NCI-H1417 treated with DMSO at 0.1 percent for 48 hours (cell line): ENCODE results near the gene COPG1.

ENCODE experiments used
- DNase-seq: peaks from one replicate; lab custom pipeline; 2025; lab: John Stamatoyannopoulos, UW

Gene COPG1

DNA sequence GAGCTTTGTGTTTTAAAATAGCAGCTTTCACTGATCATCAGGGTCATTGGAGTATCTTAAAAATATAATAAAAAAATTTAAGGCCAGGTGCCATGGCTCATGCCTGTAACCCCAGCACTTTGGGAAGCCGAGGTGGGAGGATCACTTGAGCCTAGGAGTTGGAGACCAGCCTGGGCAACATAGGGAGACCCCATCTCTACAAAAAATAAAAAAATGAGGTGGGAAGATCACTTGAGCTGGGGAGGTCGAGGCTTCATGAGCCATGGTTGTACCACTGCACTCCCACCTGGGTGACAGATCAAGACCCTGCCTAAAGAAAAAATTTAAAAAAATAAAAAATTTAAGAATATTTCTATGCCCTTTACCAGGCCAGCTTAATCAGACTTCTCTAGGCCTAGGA lies 30.8 kb downstream of the COPG1 start:
- DNase-seq: no peak

DNA sequence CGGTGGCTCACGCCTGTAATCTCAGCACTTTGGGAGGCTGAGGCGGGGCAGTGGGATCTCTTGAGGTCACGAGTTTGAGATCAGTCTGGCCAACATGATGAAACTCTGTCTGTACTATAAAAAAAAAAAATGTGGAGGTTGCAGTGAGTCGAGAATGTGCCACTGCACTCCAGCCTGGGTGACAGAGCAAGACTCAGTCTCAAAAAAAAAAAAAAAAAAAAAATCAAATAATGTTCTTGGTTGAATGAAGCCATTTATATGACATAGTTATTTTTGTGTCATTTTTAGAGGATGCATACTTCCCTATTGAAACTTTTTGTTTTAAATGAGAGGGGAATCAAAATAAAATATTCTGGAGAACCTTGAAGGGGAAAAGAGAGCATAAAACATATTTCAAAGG lies 32.3 kb downstream of the COPG1 start:
- DNase-seq: no peak

DNA sequence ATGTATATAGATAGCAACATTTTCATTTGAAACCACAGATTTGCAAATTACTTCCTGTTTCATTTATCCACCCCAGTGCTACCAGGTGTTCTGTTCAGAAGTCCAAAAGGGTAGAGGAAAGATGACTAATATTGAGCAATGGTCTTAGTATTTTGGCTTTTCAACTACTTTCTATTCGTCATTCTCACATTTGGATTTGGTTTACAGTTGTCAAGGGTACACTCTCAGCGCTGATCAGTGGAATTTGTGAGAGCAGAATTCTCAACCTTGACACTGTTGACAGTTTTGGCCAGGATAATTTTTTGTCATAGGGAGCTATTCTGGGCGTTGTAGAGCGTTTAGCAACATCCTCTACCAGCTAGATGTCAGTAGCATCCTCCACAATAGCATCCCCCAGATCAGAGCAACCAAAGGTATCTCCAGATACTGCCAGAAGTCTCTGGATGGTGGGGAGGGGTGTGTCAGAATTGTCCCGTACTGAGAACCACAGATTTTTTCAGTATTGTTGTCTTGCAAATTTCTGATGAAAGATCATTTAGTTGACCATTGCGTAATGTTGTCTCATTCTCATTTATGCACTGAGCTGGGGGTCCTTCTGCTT lies 33.4 kb downstream of the COPG1 start:
- DNase-seq: no peak

GRCh38 chr3:129286081-129286480 lies 36.7 kb downstream of the COPG1 start:
- no peak for DNase-seq

GRCh38 chr3:129288446-129288845 lies 39.0 kb downstream of the COPG1 start:
- no peak for DNase-seq

DNA sequence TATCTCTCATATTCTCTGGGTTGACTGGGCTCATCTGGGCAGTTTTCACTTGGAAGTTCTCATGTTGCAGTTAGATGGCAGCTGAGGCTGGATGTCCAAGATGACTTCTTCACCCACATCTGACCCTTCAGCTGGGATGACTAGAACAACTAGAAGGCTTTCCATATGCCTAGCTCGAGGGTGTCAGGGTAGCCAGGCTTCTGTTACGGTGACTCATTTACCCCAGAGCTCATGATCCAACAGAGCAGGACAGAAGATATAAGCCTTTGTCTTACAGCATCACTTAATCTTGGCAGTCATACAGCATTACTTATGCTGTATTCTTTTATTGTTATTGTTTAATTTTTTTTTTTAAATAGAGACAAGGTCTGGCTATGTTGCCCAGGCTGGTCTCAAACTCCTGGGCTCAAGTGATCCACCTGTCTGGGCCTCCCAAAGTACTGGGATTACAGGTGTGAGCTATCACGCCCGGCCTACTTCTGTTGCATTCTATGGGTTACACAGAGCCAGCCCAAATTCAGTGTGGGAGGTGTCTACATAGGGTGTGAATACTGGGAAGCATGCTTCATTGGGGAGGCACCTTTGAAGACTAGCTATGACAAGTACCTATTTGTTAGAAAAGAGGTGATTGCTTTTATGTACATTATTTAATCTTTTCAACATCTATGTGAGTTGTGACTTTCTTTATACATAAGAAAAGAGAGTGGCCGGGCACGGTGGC lies 40.0 kb downstream of the COPG1 start:
- DNase-seq: no peak

DNA sequence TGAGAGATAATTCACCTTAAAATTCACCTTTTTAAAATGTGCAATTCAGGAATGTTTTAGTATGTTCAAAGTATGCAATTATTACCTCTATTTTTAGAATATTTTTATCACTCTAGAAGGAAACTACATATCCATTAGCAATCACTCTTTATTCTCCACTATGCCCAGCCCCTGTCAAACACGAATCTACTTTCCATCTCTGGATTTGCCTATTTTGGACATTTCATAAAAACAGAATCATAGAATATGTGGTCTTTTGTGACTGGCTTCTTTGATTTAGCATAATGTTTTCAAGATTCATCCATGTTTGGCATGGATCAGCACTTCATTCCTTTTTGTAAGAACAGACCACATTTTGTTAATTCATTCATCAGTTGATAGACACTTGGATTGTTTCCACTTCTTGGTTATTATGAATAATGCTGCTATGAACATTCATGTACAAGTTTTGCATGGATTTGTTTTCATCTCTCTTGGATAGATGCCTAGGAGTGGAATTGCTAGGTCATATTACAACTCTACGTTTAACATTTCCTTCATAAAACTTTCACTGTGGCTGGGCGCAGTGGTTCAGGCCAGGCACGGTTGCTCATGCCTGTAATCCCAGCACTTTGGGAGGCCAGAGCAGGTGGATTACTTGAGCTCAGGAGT lies 42.0 kb downstream of the COPG1 start:
- no peak for DNase-seq

- no peak for DNase-seq
Observed at GRCh38 chr3:129295286-129295685, 45.9 kb downstream of the COPG1 start.

DNA sequence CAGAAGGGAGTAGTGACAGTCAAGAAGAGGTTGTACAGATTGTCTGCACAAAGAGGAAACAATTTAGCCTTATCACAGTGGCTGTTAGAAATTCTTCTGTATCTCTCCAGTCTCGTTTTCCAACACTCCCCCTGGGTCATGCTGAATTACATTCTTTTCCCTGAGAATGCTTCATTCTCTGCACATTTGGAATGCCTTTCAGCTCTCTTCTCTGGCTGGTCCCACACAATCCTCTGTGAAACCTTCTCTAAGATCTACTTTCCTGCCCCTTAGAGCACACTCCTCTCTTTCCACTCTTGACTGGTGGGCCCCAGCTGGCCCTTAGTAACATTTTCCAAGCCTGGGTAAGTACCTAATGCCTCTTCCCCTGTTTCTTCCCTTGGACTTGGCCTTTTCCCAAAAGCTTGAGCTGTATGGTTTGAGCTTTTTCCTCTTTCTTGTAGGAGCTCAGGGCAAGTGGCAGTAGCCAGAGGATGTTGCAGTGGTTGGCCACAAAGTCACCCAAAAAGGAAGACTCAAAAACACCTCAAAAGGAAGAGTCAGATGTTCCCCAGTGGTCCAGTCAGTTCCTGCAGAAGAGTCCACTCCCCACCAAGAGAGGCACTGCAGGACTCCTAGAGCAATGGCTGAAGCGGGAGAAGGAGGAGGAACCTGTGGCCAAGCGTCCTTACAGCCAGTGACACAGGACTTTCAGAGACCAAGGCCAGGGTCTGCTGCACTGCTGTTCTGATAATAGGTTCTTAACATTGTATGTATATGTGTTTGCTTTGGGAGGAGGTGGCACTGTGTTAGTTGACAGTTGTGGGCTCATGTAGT lies 54.9 kb downstream of the COPG1 start:
- DNase-seq: no peak

DNA sequence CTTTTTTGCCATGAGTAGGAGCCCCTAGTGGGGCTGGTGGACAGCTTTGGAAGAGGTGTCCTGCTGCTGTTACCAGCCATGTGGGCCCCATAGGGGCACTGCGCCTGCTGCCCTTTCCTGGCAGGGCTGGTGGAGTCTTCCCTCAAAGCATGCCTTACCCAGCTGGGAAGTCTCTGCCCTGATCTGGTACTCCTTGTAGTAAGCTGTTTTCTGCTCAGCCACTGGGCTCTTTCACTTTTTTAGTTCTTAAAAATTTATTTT lies 55.5 kb downstream of the COPG1 start:
- no peak for DNase-seq

DNA sequence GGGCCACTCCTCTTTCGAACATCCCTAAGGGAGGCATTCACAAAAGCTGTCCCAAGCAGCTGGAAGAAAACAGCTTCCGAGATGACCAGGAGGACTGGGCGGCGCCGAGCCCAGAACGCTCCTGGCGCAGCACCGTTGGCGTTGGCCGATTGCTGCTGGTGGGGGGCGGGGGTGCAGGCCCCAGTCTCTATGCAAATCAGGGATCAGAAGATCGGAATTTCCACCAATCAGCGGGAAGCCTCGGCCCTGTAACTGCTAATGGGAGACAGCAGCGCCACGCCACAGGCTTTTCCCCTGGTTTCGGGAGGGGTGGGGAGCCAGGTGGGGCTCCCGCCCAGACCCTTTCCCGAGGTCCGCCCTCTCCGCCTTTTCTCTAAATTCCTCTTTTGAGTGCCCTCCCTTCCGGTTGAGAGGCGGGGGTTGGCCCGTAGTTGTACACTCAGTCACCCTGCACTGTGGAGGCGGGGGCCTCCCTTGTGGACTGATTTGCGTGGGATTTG lies 56.2 kb downstream of the COPG1 start:
- peak; percentile 36 for DNase-seq

DNA sequence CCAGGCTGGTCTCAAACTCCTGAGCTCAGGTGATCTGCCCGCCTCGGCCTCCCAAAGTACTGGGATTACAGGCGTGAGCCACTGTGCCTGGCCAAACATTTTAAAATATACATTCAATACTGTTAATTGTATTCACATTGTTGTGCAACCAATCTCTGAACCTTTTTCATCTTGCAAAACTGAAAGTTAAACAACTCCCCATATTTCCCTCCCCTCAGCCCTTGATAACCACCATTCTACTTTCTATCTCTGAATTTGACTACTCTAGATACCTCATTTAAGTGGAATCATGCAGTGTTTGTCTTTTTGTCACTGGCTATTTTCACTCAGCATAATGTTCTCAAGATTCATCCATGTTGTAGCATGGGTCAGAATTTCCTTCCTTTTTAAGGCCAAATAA lies 59.2 kb downstream of the COPG1 start:
- DNase-seq: no peak

DNA sequence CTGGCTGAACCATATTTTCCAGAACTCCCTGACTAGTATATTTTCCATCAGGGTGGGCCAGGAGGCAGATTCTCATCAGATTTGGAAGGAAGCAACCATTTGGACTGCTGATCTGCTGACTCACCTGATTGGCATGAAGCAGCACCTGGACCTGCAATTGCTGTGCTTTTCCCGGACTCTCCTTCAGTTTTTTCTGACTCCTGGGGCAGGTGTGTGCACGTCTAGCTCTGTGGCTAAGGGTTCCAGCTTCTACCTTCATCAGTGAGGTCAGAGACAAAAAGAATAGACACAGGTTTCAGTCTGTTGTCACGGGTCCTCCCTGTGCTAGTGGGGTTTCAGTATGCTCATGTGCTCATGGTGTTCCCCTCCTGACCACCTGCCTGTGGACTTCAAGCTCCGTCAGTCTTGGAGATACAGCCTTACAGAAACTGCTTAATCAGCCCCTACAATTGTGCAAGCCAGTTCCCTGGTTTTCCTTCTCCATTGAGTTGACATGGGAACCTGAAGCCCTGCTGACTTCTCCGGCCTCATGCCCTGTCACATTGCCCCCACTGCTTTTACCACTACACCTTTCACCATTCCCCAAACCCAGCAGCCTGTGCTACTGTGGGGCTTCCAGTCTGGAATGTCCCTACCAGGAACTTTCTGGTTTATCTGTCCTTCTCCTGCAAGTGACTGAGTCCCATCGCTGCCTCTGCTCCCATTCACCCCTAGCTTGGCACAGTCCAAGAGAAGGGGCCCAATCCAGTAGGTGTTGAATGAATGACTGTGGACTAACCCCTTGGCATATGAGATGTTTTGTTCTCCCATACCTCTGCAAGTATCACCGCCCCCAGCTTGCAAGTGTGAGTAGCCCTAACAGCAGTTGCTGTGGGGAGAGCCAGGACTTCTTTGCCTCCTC lies 61.0 kb downstream of the COPG1 start:
- DNase-seq: no peak

DNA sequence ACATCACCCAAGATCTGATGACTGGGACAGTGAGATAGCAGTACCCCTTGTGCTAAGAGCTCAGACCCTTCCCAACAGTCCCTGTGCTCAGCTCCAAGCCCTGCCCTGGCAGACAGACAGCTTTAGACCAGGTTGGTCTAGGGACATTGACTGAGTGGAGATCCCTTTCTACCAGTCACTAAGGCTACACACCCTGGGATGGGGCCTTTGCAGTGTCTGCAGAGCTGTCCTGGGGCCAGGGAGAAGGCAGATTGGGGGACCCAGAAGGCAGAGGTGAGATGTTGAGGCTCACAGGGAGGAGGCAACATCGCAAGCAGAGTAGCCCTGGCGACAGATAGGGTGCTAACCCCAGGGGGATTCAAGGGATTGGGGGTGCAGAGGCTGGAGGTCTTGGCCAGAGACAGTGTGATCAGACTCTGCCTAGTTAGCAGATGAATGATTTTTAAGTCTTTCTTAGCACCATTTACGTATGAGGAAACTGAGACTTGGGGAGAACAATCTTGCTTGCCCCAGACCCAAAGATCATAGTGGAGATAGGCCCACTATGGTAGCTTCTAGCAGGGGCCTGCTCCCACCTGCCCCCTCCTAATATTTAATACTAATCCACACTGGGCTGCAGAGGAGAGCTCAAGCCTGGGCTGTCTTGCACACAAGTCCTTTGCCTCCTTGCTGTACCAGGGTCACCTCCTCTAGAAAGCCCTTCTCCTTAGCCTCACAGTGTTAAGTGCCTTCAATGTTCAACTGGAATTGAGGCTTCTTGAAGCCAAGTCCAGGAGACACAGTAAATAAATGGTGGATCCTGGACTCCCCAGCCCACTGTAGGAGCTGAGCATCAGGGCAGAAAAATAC lies 61.9 kb downstream of the COPG1 start:
- no peak for DNase-seq

DNA sequence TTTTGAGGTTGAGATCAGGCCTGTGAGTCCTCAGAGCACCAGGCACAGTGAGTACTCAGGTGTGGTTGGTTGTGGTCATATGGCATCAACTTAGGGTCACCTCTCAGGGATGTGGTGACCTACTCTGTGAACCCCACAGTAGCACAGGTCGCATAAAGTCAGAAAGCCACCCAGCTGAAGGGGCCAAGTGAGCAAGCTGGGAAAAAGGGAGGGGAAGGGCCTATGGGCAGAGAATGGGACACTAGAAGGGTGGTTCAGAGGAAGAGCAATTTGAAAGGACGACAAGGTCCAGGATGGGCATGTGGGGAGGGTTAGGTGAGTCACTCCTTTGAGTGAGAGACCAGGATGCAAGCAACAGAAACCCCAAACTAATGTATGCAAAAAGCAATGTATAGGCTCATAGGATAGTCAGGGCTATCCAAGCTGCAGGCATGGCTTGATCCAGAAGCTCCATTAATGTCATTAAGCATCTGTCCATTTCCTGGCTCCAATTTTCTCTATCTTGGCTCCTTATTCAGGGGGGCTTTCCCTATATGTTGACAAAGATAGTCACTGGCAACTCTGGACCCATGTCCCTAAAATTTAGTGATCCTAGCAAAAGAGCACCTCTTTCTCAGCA lies 62.7 kb downstream of the COPG1 start:
- no peak for DNase-seq

DNA sequence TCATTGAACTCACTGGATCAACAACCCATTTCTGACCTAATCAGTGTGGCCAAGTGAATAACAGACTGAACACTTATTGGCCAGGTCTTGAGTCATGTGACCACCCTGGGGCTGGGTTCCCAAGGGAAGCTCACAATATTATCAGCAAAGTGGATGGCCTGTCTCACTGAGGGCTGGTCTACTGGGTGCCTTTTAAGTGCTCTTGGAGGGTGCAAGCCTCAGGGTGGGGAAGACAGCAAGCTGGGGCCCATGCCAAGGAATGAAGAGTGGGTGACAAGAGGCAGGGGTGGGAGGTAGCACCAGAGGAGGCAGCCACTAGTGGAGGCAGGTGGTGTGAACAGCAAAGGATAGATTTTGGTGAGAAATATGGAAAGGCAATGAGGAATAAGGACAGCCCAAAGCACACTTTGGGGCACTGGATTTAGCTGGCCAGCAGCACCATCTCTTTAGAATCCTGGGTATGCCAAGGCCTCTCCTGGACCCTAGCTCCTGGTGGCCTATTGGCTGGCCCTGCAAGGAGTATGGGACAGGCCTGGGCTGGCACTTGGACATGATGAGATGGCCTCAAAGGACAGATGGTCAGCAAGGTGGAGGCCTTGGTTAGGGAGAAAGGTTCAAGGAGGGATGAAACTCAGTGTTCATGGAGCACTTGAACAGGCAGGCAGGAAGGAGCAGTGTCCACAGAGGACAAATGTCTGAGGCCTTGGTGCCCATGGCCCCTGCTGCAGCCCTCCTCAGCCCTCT lies 63.4 kb downstream of the COPG1 start:
- no peak for DNase-seq

GRCh38 chr3:129313415-129313664 lies 63.9 kb downstream of the COPG1 start:
- DNase-seq: no peak

GRCh38 chr3:129313665-129314385 lies 64.4 kb downstream of the COPG1 start:
- no peak for DNase-seq
